HL-60/S4 (cell line): ENCODE data around the gene CBFA2T3.

ENCODE experiments used
- in situ Hi-C: fragments of 300-500 bp; cut with MboI; formaldehyde crosslinking; loops from 2 replicates; pipeline ENCODE4 v1.14.3; 2022; ENCODE audit warnings: low sequenced_read_pairs

The CBFA2T3 gene

DNA sequence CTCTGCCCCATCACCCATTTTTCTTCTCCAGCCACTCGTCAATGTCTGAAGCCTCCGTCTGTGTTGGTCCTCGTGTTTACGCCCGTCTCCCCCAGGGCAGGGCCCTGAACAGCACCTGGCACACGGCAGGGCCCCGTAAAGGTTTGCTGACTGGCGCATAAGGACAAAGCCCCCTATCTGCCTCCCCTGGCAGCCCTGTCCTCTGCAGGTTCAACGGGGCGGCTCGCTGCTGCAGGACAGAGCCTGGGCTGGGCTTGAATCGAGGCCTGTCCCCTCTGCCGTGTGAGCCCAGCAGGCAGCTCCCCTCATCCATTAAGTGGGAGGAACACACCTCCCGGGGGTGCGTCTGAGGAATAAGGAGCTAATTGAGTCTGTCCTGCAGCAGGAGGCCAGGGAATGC lies 64.5 kb downstream of the CBFA2T3 start:
- in situ Hi-C loops = no loop called here

DNA sequence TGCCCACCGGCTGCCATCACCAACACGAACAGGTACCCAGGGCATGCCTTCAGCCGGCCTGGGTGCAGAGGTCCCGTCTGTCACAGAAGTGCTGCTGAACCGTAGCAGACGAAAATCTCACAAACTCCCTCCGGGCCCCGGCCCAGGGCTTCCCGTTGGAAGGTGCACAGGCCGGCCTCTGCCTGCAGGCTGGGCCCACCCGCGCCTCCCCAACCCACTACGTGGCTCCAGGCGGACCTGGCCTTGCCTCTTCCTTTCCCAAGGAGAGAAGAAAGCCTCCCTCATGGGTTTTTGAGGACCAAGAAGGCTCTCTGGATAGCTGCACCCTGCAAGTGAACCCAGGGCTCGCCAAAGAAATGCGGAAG lies 65.1 kb downstream of the CBFA2T3 start:
- in situ Hi-C loops = no loop called here

DNA sequence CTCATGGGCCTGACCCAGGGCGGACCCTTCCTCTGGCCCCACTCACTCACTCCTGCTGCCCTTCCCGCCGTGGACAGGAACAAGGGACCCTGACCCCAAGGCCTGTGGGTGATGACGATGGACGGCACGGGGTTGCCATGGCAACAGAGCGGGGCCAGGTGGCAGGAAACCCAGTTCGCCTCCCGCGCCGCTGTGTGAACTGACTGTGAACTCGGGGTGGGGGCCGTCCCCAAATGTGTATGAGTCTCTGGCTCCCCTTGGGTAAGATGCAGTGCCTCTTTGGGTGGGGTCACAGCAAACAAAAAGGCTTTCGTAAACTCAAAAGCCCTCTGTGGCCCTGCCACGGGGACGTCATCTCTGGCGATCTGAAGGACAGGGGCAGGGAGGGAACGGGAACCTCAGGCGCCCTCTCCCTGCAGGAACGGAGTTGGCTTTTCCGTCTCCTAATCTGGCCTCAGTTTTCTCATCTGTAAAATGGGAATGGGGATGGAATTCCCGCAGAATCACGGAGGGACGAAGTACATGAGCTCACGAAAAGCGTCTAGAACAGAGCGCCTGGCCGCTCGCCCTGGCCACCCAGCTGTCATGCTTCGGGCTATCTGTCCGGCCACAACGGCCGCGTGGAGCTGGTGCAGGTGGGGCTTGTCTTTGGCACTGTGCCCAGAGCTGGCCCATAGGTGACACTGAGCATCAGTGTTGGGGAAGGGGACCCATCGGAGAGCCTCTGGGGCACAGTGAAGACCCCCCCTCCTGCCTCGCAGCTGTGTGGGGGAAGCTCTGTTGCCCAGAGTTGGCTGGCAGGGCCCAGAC lies 65.7 kb downstream of the CBFA2T3 start:
- in situ Hi-C loops = no loop called here

DNA sequence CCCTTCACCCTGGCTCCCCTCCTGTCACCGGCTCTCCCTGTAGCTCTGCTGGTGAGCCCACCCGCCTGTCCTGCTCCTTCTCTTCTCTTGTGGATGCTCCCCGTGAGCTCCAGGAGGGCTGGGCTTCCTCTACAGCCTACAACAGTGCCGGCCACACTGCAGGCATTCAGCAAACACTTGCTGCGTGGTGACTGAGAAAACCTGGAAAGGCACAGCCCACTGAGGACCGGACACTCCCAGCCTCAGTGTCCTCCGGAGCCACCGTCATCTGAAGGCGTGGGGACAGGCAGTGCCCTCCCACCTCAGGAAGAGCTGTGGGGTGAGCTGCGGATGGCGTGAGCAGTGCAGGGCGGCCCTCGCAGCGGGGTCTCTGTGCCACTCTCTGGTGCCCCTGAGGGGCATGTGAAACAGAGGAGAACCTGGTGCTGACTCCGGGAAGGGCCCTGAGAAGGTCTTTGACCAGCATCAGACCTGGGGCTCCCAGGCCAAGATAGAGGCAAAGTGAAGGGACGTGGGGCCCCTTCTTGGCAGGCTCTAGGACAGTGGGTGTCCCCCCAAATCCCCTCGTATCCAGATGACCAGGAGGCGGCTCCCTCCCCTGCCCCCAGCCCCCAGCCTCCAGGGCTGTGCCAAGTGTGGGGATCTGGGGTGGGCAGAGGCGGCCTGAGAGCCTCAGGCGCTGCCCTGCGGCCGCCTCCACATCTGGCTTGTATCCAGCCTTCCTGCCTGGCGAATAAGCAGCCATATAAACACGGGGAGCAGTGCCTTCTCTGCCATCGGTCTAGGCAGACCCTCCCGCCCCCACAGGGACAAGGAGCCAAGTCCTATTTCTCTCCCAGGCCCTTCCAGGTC lies 66.5 kb downstream of the CBFA2T3 start:
- in situ Hi-C loops = no loop called here

DNA sequence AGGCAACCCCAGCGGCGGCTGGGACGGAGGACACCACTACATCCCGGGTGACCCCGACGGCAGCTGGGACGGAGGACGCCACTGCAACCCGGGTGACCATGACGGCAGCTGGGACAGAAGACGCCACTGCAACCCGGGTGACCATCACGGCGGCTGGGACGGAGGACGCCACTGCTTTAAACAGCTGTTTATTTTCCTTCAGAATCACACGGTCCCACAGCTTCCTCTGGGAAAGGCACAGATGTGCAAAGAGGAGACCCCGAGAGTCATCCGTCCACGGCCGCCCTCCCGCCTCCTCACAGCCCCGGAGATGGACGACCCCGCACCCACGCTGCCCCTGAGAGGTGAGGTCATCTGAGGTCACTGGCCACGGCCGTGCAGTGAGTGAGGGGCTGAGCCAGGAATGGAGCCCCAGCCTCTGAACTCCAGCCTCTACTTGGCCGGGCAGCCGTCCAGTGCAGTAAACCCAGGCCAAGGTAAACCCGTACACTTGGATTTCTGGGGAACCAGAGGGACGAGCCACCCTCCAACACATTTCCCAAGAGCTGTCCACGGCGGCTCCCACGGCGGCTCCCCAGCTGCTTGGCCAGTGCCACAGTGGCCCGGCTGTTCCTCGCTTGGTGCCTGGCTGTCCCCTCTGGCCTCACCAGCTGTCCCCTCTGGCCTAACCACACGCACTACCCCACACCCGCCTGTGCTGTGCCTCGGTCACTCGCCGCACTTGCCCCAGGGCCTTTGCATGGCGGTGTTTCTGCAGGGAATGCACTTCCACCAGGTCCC lies 67.4 kb downstream of the CBFA2T3 start:
- in situ Hi-C loops = no loop called here

DNA sequence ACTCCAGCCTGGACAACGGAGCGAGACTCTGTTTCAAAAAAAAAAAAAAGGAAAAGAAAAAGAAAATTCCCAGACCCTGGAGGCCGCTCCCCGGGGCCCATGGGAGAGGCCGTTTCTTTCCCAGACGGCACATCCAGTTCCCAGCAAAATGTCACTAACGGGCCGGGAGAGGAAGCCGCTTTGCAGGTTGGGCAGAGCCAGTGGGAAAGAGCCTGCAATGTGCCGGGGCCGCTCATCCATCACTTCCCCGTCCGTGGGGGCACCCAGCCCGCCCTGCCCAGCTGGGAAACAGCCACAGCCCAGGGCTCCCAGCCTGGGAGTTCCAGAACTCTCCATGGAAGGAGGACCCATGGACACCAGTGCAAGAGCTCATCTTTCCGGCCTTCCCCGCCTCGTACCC lies 68.7 kb downstream of the CBFA2T3 start:
- in situ Hi-C loops = no loop called here

DNA sequence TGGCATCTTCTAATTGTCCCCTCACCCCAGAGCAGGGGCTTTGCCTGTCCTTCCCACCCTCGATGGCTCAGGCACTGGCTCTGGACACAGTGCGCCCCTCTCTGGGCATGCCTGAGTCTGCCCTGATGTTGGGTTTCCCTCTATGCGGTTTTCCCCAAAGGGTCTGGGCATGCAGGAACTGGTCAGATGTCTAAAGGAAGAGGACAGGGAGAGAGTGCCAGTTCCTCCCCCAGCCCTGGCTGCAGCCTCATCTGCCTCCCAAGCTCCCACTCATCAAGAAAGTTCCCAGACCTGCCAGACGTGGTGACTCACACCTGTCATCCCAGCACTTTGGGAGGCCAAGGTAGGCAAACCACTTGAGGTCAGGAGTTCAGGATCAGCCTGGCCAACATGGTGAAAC lies 69.2 kb downstream of the CBFA2T3 start:
- in situ Hi-C loops = no loop called here

DNA sequence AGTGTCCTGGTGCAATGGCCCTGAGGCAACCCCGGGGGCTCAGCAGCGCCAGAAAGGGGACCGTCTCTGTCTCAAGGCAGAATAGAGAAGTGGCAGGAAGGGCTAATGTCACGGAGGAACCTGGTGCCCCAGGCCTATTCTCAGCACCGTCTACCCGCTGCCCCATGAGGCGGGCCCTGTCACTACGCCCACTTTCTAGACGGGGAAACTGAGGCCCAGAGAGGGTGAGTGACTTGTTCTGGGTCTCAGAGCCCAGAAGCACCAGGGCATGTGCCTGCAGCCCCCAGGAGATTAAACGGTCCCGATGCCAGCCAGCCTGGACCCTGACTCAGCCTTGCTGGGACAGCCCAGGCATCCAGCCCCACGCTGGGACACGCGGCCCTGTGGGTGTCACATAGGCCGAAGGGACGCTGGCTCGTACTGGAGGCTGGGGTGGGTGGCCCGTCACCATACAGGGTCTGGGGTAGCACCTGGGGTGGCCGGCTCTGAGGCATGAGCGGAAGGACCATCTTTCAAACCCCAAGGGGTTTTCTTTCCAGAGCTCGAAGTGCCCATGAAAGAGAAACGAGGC lies 70.4 kb downstream of the CBFA2T3 start:
- in situ Hi-C loops = no loop called here

DNA sequence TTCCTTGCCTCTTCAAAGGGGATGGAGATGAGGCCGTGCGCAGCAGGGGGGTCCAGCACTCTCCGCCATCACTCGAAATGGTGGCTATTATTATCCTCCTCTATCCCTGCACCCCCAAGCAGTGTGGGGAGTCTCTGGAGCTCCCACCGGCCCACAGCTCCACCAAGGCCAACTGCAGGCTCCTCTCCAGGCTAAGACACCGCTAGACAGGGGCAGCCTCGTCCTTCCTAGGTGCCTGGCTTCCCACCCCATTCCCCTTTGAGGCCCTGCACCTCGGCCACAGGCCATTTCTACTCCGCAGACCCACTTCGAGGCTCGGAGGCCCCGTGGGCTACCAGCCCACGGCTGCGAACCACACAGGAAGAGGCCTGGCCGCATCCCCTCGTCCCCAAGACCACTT lies 71.0 kb downstream of the CBFA2T3 start:
- in situ Hi-C loops = no loop called here

DNA sequence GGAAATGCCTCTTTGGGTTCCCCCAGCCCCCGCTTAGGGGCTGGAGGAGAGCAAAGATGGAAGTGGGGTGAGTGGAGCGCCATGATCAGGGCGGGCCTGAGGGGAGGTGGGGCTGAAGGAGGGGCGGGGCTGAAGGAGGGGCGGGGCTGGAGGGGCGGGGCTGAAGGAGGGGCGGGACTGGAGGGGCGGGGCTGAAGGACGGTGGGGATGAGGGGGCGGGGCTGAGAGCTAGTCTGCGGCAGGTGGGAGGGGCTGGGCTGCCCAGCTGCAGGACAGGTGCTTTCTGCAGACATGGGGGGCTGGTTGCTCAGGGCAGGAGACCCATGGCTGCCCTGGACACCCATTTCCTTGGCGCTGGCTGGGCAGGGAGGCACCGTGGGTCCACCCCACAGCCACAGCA lies 71.4 kb downstream of the CBFA2T3 start:
- in situ Hi-C loops = no loop called here

DNA sequence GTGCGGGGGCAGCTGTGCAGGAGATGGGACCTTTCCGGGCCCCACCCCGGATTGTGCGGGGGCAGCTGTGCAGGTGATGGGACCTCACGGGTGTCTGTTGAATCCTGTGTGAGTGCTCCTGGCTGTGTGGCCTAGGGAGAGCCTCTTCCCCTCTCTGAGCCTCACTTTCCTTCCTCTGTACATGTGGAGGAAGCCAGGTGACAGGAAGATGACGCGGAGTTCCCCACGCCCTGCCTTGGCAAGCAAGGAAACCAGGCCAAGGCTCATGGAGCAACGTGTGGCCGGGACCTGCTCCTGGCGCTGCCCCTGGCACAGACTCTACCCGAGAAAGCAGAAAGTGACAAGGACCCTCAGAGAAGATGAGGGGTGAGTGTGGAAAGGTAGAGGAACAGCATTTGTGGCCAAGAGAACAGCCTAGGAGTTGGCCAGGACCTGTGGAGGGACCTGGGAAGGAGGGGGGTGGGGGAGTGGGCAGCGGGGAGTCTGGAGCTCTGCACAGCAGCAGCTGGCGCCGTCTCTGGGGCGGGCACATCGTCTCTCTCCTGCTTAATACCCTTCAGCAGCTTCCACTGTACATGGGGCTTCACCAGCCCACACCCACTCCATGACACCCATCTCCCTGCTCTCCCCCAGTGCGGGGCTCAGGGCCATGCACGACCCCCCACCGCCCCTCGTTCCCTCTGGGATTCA lies 72.2 kb downstream of the CBFA2T3 start:
- in situ Hi-C loops = no loop called here

DNA sequence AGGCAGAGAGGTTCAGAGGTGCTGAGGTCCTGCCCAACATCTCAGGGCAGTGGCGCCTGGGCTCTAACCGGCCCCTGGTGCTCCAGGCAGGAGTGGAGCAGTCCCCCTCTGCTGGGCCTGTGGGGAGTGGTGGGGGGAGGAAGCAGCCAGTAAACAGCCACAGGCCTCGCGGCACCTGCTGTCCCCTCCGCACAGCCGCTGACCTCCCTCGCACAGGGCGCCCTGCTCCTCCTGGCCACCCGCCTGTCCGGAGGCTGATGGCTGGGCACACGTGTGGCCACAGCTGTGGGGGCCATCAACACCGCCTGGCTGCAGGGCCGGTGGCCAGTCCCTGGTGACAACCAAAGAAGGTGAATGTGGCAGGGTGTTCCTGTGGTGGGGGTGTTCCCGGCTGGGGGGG lies 73.7 kb downstream of the CBFA2T3 start:
- in situ Hi-C loops = no loop called here

DNA sequence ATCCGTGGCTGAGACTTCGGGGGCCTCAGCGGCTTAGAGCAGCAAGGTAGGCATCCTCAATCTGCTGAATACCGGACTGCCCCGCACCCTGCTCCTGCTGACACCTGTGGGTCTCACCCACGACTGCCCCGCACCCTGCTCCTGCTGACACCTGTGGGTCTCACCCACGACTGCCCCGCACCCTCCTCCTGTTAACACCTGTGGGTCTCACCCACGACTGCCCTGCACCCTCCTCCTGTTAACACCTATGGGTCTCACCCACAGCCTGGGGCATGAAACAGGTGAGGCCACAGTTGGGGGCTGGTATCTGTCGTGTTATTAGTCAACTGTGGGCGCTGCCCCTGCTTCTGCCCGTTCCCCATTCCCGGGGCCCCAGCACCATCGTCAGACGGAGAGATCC lies 74.3 kb downstream of the CBFA2T3 start:
- in situ Hi-C loops = no loop called here

DNA sequence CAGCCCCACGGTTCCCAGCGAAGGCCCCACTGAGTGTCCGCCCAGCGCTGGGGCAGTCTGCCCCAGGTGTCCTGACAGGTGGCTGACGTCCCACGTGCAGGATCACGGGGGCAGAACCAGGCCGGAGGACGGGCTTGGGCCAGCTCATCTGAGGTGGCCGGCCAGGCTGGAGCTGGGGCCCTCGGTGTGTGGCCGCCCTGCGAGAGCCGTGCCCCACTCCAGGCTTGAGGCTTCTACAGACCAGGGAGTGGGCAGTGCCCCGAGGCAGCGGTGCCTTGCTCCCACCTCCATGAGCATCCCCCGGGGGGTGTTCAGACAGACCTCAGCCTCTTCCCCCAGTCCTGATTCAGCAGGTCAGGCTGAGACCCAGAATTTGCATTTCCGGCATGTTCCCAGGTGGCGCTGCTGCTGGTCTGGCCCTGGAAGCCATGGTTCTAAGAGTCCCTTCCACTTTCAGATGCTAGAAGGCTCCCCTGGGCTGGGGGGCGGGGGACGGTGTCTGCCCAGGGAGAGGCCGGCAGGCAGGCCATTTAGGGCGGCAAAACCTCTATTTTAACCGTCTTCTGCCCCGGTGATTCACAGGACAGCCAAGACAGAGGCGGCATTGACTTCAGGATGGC lies 75.2 kb downstream of the CBFA2T3 start:
- in situ Hi-C loops = no loop called here

DNA sequence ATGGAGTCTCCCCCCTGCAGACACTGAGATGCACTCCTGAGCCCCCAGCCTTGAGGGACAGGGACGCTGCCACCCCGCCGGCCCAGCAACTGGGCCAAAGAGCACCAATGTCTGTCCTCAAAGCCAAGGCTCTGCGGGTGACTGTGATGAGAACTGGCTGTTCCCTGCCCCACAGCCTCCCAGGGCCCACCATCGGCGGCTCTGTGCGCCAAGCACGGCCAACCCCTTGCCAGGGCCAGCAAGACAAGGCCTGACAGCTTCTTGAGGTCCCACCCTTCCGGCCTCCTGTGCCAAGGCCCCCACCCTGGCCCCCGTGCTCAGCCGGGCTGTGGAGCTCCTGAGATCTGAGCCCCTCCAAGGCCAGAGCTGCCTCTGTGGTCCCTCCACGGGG lies 76.3 kb downstream of the CBFA2T3 start:
- in situ Hi-C loops = no loop called here

DNA sequence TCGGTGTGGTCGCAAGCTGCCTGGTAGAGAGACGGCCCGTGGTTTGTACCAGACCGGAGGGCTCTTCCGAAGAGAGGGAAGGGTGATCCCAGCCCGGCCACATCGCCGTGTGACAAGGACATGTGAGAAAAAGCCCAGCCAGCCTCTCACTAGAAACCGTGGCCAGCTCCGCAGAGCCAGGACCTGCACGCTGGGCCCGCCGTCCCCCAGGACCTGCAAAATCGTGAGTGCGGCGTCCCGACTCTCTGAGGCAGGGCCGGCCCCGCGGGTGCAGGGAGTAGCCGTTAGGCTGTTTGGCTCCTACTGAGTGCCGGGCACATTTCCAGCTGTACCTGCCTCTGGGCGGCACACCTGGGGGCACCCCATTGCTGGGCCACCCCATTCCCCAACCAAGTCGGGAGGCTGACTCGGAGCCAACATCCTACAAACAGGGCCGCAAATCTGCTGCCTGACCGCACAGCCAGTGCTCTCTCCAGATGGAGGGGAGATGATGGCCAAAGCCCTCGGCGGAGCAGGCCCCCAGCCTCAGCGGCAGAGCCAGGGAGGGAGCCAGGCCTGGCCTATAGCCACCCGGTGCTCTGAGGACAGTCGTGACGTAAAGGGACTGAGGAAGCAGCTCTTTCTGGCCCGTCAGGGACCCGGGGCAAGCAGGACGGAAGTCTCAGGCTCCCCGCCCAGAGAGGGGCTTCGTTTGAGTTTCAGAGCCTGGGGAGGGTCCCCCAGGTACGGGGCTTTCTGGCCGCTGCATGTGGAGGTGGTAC lies 76.9 kb downstream of the CBFA2T3 start:
- in situ Hi-C loops = no loop called here

DNA sequence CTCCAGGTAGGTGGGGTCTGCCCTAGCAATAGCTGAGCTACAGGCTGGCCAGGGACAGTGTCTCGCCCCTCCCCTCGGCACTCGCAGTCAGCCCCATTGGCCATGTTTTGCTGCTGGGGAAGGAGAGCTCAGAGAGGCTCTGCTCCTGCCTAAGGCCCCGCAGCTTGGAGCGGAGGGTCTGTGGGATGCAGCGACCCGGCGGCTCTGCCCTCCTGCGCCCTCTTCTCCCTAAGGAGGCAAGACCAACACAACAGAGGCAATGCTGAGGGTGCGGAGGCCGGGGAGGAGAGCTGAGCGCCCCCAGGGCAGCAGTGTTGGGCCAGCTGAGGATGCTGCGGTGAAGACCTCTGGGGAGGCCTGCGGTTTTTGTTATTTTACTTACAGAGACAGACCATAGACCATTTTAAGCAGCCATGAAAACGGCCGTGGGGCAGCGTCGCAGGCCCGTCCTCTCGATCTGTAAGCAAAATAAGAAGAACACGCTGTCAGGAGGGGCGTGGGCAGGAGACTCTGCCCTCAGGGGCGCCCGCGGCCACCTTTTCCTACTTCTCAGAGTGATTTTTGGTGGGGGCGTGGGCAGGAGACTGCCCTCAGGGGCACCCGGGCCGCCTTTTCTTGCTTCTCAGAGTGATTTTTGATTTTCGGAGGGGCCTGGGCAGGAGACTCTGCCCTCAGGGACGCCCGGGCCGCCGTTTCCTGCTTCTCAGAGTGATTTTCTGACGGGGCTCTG lies 79.1 kb downstream of the CBFA2T3 start:
- in situ Hi-C loops = no loop called here

DNA sequence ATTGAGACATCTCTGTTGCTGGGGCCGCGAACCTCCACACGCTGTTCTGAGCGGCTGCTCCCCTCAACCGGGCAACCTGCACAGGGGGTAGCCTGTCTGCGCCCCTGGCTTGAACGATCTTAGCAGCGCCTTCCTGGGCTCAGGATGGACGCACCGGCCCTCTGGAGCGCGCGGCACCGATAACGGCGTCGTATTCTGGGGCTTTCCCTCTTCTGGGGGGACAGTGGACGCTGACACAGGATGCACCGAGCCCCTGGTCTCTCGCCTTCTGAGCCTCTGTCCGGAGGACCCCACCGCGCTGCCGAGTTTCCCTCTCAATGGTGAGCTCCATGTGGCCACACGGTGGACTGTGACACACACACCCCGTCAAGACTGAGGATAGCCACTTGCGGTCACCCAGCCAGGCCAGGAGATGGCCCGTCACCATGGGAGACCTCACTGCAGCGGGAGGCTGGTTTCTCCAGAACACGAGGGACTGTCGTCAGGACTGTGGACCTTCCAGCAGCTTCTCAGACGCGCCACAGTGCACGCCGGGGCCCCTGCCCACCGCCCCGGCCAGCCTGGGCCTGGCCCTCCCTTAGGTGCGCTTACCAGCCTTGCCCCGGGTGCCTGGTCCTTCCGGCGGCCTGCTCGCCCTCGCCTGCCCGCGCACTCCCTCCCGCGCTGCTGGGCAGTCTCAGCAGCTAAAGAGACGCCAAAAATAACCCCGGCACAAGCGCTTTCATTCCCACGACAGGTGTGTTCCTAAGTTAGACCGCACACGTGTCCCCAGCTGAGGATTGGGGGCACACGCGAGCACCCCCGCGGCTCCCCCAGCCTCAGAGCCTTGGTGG lies 80.6 kb downstream of the CBFA2T3 start:
- in situ Hi-C loops = no loop called here
